GM18505 (cell line): Measurements from ENCODE around the gene CTNS.

Experiments used
- ATAC-seq: cut with Tn5 transposase; IDR thresholded peaks from one replicate; pipeline ENCODE4 v1.9.1; 2021; ENCODE audit not compliant: unreplicated experiment
- POLR2A ChIP-seq: IDR thresholded peaks from 4 replicates; pipeline ENCODE4 v1.6.1; 2011; ENCODE audit warnings: borderline replicate concordance; ENCODE audit not compliant: insufficient read depth, insufficient read length; ENCODE audit errors: extremely low read depth

CTNS gene

GRCh38 chr17:3657874-3658783, 21.6 kb downstream of the CTNS start:
- no peak for TF ChIP-seq POLR2A
- no peak for ATAC-seq

GRCh38 chr17:3658784-3659449, 22.4 kb downstream of the CTNS start:
- no peak for TF ChIP-seq POLR2A
- no peak for ATAC-seq

- ATAC-seq = no peak
- TF ChIP-seq POLR2A = no peak
Observed at GRCh38 chr17:3659541-3660111, 23.1 kb downstream of the CTNS start.

GRCh38 chr17:3660311-3660891, 23.8 kb downstream of the CTNS start:
- TF ChIP-seq POLR2A = no peak
- no peak for ATAC-seq

DNA sequence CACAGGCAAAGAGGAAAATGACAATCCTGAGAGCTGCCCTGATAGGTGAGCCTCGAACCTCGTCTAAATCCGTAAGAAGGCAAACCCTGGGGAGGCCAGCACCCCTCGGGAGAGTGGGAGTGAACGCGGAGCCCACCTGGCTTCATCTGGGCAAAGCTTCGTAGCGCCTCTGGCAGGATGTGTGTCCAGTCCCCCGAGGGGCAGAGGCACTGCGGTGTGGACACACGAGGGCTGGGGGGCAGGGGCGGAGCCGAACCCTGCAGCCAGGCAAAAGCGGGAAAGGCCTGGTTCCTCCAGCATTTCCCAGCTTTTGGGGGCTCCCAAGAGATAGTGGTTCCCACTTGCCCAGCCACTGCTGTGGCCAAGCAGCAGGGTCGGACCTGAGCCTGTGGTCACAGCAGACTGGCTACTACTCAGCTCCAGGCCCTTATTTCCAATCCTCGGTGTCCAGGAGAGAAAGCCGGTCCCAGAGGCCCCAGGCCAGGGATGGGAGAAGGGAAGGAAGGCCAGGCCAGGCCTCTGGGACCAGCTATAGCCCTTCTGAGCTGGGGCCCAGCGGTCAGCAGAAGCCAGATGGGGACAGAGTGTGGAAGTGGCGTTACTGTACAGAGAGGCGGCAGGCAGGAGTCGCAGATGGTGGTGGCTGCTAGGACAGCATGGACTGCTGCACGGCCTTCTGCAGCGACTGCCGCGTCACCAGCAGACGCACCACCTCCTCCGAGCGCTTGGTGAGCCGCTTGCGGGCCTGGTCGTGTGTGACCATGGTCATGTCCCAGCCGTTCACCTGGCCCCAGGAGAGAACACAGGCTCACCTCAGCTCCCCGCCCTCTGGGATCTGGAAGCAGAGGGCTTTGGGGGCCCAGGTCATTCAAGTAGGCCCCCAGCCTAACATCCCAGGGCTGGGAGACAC, 26.8 kb downstream of the CTNS start:
- no peak for ATAC-seq
- no peak for TF ChIP-seq POLR2A

DNA sequence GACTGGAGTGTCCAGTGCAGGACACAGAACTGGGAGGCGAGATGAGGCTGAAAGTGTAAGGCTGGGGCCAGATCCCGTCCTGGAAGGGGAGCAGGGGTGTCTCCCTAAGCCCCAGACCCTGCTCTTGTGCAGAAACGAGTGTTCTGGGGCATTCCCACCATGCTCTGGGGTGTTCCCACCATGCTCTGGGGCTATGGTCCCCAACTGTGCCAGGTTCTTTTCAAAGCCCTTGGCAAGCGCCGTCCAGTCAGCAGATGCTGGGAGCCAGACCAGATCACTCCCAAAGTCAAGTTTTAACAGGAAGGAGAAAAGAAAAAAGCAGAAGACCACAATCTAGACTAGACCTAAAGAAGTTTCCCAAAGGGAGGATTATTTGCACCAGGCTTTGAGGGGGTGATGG, 29.3 kb downstream of the CTNS start:
- TF ChIP-seq POLR2A = no peak
- no peak for ATAC-seq

DNA sequence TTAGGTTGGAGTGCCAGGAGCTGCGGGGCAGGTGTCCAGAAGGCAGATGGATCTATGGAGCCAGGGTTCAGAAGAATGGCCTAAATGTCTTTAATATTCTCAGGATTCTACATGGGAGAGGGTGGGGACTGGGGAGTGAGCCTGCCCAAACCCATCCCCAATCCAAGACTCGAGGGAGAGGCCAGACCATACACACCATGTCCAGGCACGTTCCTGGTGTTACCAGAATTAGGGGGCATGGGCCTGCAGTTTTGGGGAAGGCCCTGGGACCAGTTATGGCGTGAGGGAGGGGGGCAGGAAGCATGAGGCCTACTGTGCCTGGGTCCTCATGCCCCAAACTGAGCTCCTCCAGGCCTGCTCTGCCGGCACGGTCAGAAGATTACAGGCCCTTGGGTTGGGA, 30.0 kb downstream of the CTNS start:
- TF ChIP-seq POLR2A = no peak
- no peak for ATAC-seq

DNA sequence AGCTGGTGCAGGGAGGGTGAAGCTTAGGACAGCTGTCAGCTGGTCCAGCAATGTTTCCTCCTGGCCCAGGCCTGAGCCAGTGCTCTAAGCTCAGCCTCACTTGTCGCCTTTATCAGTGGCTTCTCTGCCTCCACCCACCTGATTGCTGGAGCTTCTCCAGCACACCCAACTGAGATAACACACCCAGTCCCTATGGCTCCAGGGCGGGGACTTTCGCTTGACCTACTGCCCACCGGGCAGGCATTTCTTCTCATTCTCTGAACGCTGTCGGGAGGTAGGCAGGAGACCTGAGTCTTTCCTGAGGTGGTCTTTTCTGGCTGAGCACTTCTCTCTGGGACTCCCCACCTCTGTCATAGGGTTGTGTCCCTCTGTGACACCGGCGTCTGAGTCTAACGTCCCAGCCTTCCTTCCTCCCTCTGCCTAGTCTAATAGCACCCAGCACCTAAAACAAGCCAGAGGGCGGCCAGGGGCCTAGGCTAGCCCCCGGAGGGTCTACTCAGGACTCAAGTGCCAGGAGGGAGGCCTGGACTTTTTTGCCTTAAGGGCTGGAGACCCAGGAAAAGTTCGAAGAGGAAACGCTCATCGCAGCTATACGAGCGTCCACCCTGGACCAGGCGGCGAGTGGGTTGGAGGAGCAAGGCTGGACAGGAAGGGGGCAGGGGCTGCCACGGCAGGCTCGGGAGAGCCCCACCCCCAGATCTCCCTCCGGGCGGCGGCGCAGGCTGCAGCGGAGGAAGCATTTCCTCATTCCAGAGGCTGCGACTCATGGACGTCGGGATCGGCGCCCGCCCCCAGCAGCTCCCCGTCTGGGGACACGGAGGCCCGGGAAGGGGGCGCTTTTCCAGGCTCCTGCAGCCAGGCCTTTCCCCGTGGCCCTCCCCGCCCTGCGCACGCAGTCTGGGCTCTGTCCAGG, 31.1 kb downstream of the CTNS start:
- TF ChIP-seq POLR2A = no peak
- peak; percentile 15 for ATAC-seq

DNA sequence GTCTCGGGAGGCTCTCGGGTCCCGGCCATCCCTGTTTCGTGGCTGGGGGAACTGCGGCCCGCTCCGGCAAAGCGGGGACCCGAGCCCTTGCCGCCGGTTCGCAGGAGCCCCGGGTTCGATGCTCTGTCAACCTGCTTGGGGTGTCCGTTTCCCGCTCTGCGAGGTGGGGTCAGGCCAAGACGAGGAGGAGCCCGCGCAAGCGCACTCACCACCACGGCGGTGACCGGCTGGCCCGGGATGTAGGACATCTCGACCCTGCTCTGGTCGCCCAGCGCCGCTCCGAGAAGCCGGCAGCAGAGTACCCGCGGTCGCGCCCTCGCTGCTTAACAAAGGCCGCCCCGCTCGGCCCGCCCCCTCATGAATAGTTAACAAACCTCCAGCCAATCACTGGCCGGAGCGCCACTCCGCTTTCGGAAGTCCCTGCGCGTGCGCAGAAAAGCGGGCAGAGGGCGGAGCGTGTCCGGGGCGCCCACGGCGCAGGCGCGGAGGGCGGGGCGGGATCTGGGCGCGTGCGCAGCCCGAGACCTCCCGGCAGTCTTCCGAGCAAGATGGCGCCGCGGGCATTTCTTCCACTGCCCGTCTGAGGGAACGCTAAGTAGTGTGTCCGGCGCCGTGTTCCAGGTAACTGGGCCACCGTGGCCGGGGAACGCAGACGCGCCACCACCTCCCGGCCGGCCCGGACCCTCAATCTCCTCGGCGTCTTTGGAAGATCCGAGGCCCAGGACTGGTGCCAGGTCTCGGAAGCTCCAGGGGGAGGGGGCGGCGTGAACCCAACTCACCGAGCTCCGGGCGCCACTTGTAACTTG, 31.9 kb downstream of the CTNS start, which contains the start of the genes EMC6 and TAX1BP3:
Gene EMC6 (plus strand): TSS at position 534 of the 806 bp plus-strand sequence. CDS start 335 bp downstream, outside the sequence.
Gene TAX1BP3 (minus strand): TSS at position 300 of the 806 bp plus-strand sequence. CDS start 52 bp downstream, at position 248.
- peak; percentile 90 for TF ChIP-seq POLR2A
- peak; percentile 84 for ATAC-seq

- ATAC-seq = peak; percentile 11
- TF ChIP-seq POLR2A = no peak
Observed at GRCh38 chr17:3669085-3669347, 32.5 kb downstream of the CTNS start.

DNA sequence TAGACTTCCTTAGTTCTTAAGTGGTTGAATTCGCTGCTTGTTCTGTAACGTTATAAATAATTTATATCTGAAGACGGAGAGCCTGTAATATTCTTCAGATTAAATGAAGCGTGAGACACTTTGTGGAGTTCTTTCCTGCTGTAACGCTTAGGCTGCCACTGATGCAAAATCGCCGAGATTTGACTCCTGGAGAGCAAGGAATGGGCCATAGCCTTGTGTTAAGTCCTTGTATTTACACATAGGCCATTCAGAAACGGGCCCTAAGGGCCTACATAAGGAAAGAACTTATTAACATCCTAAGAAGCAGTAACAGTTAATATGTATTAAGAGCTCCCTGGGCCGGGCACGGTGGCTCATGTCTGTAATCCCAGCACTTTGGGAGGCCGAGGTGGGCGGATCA, 33.0 kb downstream of the CTNS start:
- ATAC-seq = no peak
- no peak for TF ChIP-seq POLR2A
